ENCODE data around the gene MRPS16. TPM values are rescaled to one million over a fixed set of nuclear protein-coding genes. Genes with fewer than 3 reads are reported as not detected.

Gene MRPS16
- total and polyA plus RNA-seq, 9 of the 15 experiments (the other 6 are each of a cell fraction or from before 2014, with no cell fraction given), result 65.0 to 239 (median 146) TPM

GRCh38 chr10:73252445-73253224 is at the start of gene MRPS16 (continued):
- TF ChIP-seq, protein P1, sequence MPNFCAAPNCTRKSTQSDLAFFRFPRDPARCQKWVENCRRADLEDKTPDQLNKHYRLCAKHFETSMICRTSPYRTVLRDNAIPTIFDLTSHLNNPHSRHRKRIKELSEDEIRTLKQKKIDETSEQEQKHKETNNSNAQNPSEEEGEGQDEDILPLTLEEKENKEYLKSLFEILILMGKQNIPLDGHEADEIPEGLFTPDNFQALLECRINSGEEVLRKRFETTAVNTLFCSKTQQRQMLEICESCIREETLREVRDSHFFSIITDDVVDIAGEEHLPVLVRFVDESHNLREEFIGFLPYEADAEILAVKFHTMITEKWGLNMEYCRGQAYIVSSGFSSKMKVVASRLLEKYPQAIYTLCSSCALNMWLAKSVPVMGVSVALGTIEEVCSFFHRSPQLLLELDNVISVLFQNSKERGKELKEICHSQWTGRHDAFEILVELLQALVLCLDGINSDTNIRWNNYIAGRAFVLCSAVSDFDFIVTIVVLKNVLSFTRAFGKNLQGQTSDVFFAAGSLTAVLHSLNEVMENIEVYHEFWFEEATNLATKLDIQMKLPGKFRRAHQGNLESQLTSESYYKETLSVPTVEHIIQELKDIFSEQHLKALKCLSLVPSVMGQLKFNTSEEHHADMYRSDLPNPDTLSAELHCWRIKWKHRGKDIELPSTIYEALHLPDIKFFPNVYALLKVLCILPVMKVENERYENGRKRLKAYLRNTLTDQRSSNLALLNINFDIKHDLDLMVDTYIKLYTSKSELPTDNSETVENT (CRISPR knock-in tag; IDR thresholded peaks at IDR 0.05), result peak; percentile 74
- TF ChIP-seq HMGN3 (IDR thresholded peaks at IDR 0.05; ENCODE audit: borderline replicate concordance, extremely low read depth, insufficient read length, low read depth, low read length) (peak; percentile 83), KLF13 (tag; IDR thresholded peaks at IDR 0.05; ENCODE audit: borderline replicate concordance, low read depth) (peak; percentile 95), TCFL5 (CRISPR knock-in tag; conservative IDR thresholded peaks at IDR 0.05) (no peak), MEF2A (IDR thresholded peaks at IDR 0.05; ENCODE audit: control insufficient read depth, low read depth, low read length) (no peak), E2F5 (CRISPR knock-in tag; IDR thresholded peaks at IDR 0.05) (peak; percentile 79; the same call in 1 of the 2 replicates), CC2D1A (IDR thresholded peaks at IDR 0.05) (no peak), FOSL1 (tag; conservative IDR thresholded peaks at IDR 0.05) (peak; percentile 97), CBFA2T2 (conservative IDR thresholded peaks at IDR 0.05) (no peak)
- TF ChIP-seq, protein P2, sequence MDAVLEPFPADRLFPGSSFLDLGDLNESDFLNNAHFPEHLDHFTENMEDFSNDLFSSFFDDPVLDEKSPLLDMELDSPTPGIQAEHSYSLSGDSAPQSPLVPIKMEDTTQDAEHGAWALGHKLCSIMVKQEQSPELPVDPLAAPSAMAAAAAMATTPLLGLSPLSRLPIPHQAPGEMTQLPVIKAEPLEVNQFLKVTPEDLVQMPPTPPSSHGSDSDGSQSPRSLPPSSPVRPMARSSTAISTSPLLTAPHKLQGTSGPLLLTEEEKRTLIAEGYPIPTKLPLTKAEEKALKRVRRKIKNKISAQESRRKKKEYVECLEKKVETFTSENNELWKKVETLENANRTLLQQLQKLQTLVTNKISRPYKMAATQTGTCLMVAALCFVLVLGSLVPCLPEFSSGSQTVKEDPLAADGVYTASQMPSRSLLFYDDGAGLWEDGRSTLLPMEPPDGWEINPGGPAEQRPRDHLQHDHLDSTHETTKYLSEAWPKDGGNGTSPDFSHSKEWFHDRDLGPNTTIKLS (IDR thresholded peaks at IDR 0.05; ENCODE audit: borderline replicate concordance, low read depth), result peak; percentile 74
- TF ChIP-seq, protein P3, sequence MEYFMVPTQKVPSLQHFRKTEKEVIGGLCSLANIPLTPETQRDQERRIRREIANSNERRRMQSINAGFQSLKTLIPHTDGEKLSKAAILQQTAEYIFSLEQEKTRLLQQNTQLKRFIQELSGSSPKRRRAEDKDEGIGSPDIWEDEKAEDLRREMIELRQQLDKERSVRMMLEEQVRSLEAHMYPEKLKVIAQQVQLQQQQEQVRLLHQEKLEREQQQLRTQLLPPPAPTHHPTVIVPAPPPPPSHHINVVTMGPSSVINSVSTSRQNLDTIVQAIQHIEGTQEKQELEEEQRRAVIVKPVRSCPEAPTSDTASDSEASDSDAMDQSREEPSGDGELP (CRISPR knock-in tag; IDR thresholded peaks at IDR 0.05; ENCODE audit: borderline replicate concordance), result peak; percentile 86
